HEK293 (cell line): ENCODE data around the gene EPSTI1.

Source experiments
- KLF9 ChIP-seq: fragments of 450-650 bp; formaldehyde crosslinking; IDR thresholded peaks from 2 replicates; pipeline ENCODE4 v1.5.1; 2016; ENCODE audit warnings: missing biosample characterization, missing genetic modification characterization, low read depth
- SP2 ChIP-seq: fragments of 450-650 bp; formaldehyde crosslinking; IDR thresholded peaks from 2 replicates; pipeline ENCODE4 v1.5.1; 2016; ENCODE audit warnings: missing biosample characterization, missing genetic modification characterization
- SP3 ChIP-seq: fragments of 450-650 bp; formaldehyde crosslinking; IDR thresholded peaks from 2 replicates; pipeline ENCODE4 v1.5.1; 2016; ENCODE audit warnings: missing biosample characterization, missing genetic modification characterization
- ZBTB48 ChIP-seq: fragments of 450-650 bp; formaldehyde crosslinking; IDR thresholded peaks from 2 replicates; pipeline ENCODE4 v1.5.1; 2016; ENCODE audit warnings: missing biosample characterization, missing genetic modification characterization
- ZNF768 ChIP-seq: fragments of 450-650 bp; formaldehyde crosslinking; IDR thresholded peaks from 2 replicates; pipeline ENCODE4 v1.5.1; 2018; ENCODE audit warnings: missing biosample characterization, mild to moderate bottlenecking, missing genetic modification characterization
- TF ChIP-seq, protein P1 (sequence below): fragments of 450-650 bp; formaldehyde crosslinking; IDR thresholded peaks from 2 replicates; pipeline ENCODE4 v1.5.1; 2016; ENCODE audit warnings: missing biosample characterization, missing genetic modification characterization
- TF ChIP-seq, protein P2 (sequence below): fragments of 450-650 bp; formaldehyde crosslinking; IDR thresholded peaks from 2 replicates; pipeline ENCODE4 v1.5.1; 2017; ENCODE audit warnings: missing biosample characterization, missing genetic modification characterization

DNA sequence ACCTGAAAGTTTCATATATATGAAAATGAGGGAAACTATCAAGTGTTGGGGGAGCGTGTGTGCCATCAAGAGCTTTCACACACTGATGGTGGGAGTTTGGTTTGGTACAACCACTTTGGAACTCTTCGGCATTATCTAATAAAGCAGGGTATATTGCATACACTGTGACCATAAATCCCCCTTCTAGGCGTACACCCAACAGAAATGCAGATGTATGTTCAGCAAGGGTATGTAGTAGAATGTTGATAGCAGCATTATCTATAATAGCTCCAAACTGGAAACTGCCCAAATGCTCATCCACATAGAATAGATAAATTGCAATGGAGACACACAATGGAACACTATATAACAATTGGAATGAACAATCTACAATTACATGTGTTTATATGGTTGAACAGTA lies 139.9 kb downstream of the EPSTI1 start:
- TF ChIP-seq ZBTB48 (tag by site-specific recombination) (no peak), ZNF768 (tag by site-specific recombination) (no peak), KLF9 (tag by site-specific recombination) (no peak), SP2 (tag by site-specific recombination) (no peak), SP3 (tag by site-specific recombination) (no peak)
- TF ChIP-seq, protein P1, sequence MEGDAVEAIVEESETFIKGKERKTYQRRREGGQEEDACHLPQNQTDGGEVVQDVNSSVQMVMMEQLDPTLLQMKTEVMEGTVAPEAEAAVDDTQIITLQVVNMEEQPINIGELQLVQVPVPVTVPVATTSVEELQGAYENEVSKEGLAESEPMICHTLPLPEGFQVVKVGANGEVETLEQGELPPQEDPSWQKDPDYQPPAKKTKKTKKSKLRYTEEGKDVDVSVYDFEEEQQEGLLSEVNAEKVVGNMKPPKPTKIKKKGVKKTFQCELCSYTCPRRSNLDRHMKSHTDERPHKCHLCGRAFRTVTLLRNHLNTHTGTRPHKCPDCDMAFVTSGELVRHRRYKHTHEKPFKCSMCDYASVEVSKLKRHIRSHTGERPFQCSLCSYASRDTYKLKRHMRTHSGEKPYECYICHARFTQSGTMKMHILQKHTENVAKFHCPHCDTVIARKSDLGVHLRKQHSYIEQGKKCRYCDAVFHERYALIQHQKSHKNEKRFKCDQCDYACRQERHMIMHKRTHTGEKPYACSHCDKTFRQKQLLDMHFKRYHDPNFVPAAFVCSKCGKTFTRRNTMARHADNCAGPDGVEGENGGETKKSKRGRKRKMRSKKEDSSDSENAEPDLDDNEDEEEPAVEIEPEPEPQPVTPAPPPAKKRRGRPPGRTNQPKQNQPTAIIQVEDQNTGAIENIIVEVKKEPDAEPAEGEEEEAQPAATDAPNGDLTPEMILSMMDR = no peak
- TF ChIP-seq, protein P2, sequence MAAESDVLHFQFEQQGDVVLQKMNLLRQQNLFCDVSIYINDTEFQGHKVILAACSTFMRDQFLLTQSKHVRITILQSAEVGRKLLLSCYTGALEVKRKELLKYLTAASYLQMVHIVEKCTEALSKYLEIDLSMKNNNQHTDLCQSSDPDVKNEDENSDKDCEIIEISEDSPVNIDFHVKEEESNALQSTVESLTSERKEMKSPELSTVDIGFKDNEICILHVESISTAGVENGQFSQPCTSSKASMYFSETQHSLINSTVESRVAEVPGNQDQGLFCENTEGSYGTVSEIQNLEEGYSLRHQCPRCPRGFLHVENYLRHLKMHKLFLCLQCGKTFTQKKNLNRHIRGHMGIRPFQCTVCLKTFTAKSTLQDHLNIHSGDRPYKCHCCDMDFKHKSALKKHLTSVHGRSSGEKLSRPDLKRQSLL (tag by site-specific recombination) = no peak
